ENCODE data around the gene PPP1R15B. TPM values are rescaled to one million over a fixed set of nuclear protein-coding genes. Genes with fewer than 3 reads are reported as not detected.

Gene PPP1R15B
- total and polyA plus RNA-seq, 4 donors = 14.6 to 57.0 (median 36.8) TPM

- Histone ChIP-seq H3K4me3 (no peak overlapping the region), H3K36me3 (ENCODE audit: control insufficient read depth in 4 of 4, insufficient read depth in 4 of 4, low read length in 4 of 4) (peaks cover 8 to 28% (median 11%) of the 10 kb centered on the region in 4 donors), H3K9me3 (ENCODE audit: control insufficient read depth in 4 of 4, insufficient read depth in 3 of 4, low read length in 3 of 4) (no peaks in the 10 kb centered on the region), H3K27ac (ENCODE audit: low read depth in 1 of 2, low read length in 1 of 2) (no peak overlapping the region), H3K4me1 (ENCODE audit: control insufficient read depth in 5 of 5, insufficient read depth in 5 of 5, low read length in 5 of 5) (peaks cover 0 to 26% (median 3%) of the 10 kb centered on the region in 5 donors), H3K27me3 (ENCODE audit: control insufficient read depth in 3 of 3, insufficient read depth in 3 of 3, low read length in 2 of 3) (no peaks in the 10 kb centered on the region), H3K9ac (ENCODE audit: insufficient read depth in 1 of 2, low read length in 2 of 2) (no peak overlapping the region)
- ATAC-seq (ENCODE audit: insufficient read depth, low FRiP score) (no peak), DNase-seq (no peak)
- no peak for TF ChIP-seq CTCF (IDR thresholded peaks at IDR 0.05; ENCODE audit: control extremely low read depth, extremely low read depth)
- WGBS, 2 donors = 42 to 59% methylated on average over 2 of the region's 2 CpGs
Observed at GRCh38 chr1:204405988-204406387, 5.6 kb downstream of the PPP1R15B start.

- 85 to 89% methylated on average over 2 of the region's 2 CpGs for WGBS, 2 donors
- H3K27me3 ChIP-seq (ENCODE audit: control insufficient read depth in 3 of 3, insufficient read depth in 3 of 3, low read length in 2 of 3) = no peaks in the 10 kb centered on the region
- H3K36me3 ChIP-seq (ENCODE audit: control insufficient read depth in 4 of 4, insufficient read depth in 4 of 4, low read length in 4 of 4) = peaks cover 4 to 37% (median 17%) of the 10 kb centered on the region in 4 donors
- H3K9ac ChIP-seq (ENCODE audit: insufficient read depth in 1 of 2, low read length in 2 of 2) = no peak overlapping the region
- H3K4me1 ChIP-seq (ENCODE audit: control insufficient read depth in 5 of 5, insufficient read depth in 5 of 5, low read length in 5 of 5) = peaks cover 0 to 18% (median 3%) of the 10 kb centered on the region in 5 donors
- DNase-seq (no peak), ATAC-seq (ENCODE audit: insufficient read depth, low FRiP score) (no peak)
- TF ChIP-seq CTCF (IDR thresholded peaks at IDR 0.05; ENCODE audit: control extremely low read depth, extremely low read depth) = no peak
- H3K4me3 ChIP-seq = no peak overlapping the region
- no peaks in the 10 kb centered on the region for H3K9me3 ChIP-seq (ENCODE audit: control insufficient read depth in 4 of 4, insufficient read depth in 3 of 4, low read length in 3 of 4)
- H3K27ac ChIP-seq (ENCODE audit: low read depth in 1 of 2, low read length in 1 of 2) = no peak overlapping the region
Observed at GRCh38 chr1:204404629-204405028, 7.0 kb downstream of the PPP1R15B start.

- 93 to 96% methylated on average over 4 of the region's 4 CpGs for WGBS, 2 donors
- Histone ChIP-seq H3K27ac (ENCODE audit: low read depth in 1 of 2, low read length in 1 of 2) (no peak overlapping the region), H3K27me3 (ENCODE audit: control insufficient read depth in 3 of 3, insufficient read depth in 3 of 3, low read length in 2 of 3) (no peaks in the 10 kb centered on the region), H3K4me1 (ENCODE audit: control insufficient read depth in 5 of 5, insufficient read depth in 5 of 5, low read length in 5 of 5) (peaks cover 0 to 16% (median 3%) of the 10 kb centered on the region in 5 donors), H3K9ac (ENCODE audit: insufficient read depth in 1 of 2, low read length in 2 of 2) (no peak overlapping the region), H3K9me3 (ENCODE audit: control insufficient read depth in 4 of 4, insufficient read depth in 3 of 4, low read length in 3 of 4) (no peaks in the 10 kb centered on the region), H3K4me3 (no peak overlapping the region), H3K36me3 (ENCODE audit: control insufficient read depth in 4 of 4, insufficient read depth in 4 of 4, low read length in 4 of 4) (peaks cover 4 to 43% (median 24%) of the 10 kb centered on the region in 4 donors)
- no peak for TF ChIP-seq CTCF (IDR thresholded peaks at IDR 0.05; ENCODE audit: control extremely low read depth, extremely low read depth)
- no peak for ATAC-seq (ENCODE audit: insufficient read depth, low FRiP score)
- DNase-seq = no peak
Observed at GRCh38 chr1:204402391-204402790, 9.2 kb downstream of the PPP1R15B start.

- Histone ChIP-seq H3K36me3 (ENCODE audit: control insufficient read depth in 4 of 4, insufficient read depth in 4 of 4, low read length in 4 of 4) (peaks cover 4 to 43% (median 24%) of the 10 kb centered on the region in 4 donors), H3K4me3 (no peak overlapping the region), H3K4me1 (ENCODE audit: control insufficient read depth in 5 of 5, insufficient read depth in 5 of 5, low read length in 5 of 5) (peaks cover 0 to 10% (median 3%) of the 10 kb centered on the region in 5 donors), H3K9me3 (ENCODE audit: control insufficient read depth in 4 of 4, insufficient read depth in 3 of 4, low read length in 3 of 4) (no peaks in the 10 kb centered on the region), H3K27me3 (ENCODE audit: control insufficient read depth in 3 of 3, insufficient read depth in 3 of 3, low read length in 2 of 3) (no peaks in the 10 kb centered on the region), H3K27ac (ENCODE audit: low read depth in 1 of 2, low read length in 1 of 2) (no peak overlapping the region), H3K9ac (ENCODE audit: insufficient read depth in 1 of 2, low read length in 2 of 2) (no peak overlapping the region)
- DNase-seq (no peak), ATAC-seq (ENCODE audit: insufficient read depth, low FRiP score) (no peak)
- no peak for TF ChIP-seq CTCF (IDR thresholded peaks at IDR 0.05; ENCODE audit: control extremely low read depth, extremely low read depth)
- WGBS, 2 donors = 97 to 98% methylated on average over 3 of the region's 3 CpGs
Observed at GRCh38 chr1:204401730-204402129, 9.9 kb downstream of the PPP1R15B start.
